HG02678 (cell line): Measurements from ENCODE around the gene SPTBN1.

Experiments
- ATAC-seq: cut with Tn5 transposase; IDR thresholded peaks from one replicate; pipeline ENCODE4 v1.9.1; 2021; ENCODE audit warnings: mild to moderate bottlenecking, moderate library complexity; ENCODE audit not compliant: unreplicated experiment

The SPTBN1 gene

GRCh38 chr2:54603357-54603756 is 147.2 kb downstream of the SPTBN1 start:
- ATAC-seq, result no peak

GRCh38 chr2:54603796-54604195 is 147.7 kb downstream of the SPTBN1 start:
- no peak for ATAC-seq

GRCh38 chr2:54604871-54605270 is 148.7 kb downstream of the SPTBN1 start:
- no peak for ATAC-seq

- ATAC-seq, result no peak
These were observed 149.7 kb downstream of the SPTBN1 start for GRCh38 chr2:54605836-54606235.

- ATAC-seq, result no peak
These were observed 150.3 kb downstream of the SPTBN1 start for GRCh38 chr2:54606393-54606958.

- no peak for ATAC-seq
These were observed 152.1 kb downstream of the SPTBN1 start for GRCh38 chr2:54608224-54608623.

GRCh38 chr2:54609241-54609640 is 153.1 kb downstream of the SPTBN1 start:
- no peak for ATAC-seq

- ATAC-seq, result no peak
These were observed 153.5 kb downstream of the SPTBN1 start for GRCh38 chr2:54609647-54610046.

- no peak for ATAC-seq
These were observed 154.6 kb downstream of the SPTBN1 start for GRCh38 chr2:54610700-54611099.

GRCh38 chr2:54611830-54612545 is 155.9 kb downstream of the SPTBN1 start:
- no peak for ATAC-seq

- ATAC-seq, result no peak
These were observed 157.3 kb downstream of the SPTBN1 start for GRCh38 chr2:54613386-54613785.

- ATAC-seq, result no peak
These were observed 157.7 kb downstream of the SPTBN1 start for GRCh38 chr2:54613794-54614257.

GRCh38 chr2:54614819-54615218 is 158.7 kb downstream of the SPTBN1 start:
- ATAC-seq, result no peak

GRCh38 chr2:54615832-54616534 is 159.9 kb downstream of the SPTBN1 start:
- no peak for ATAC-seq

GRCh38 chr2:54617409-54617808 is 161.3 kb downstream of the SPTBN1 start:
- ATAC-seq, result no peak

GRCh38 chr2:54618646-54619565 is 162.8 kb downstream of the SPTBN1 start:
- no peak for ATAC-seq

GRCh38 chr2:54619660-54620231 is 163.6 kb downstream of the SPTBN1 start:
- no peak for ATAC-seq

GRCh38 chr2:54620948-54621347 is 164.8 kb downstream of the SPTBN1 start:
- ATAC-seq, result no peak

GRCh38 chr2:54624591-54625071 is 168.5 kb downstream of the SPTBN1 start:
- no peak for ATAC-seq

GRCh38 chr2:54626131-54626530 is 170.0 kb downstream of the SPTBN1 start:
- no peak for ATAC-seq
